Measurements from ENCODE around the gene ZNF668.

GRCh38 chr16:31043898-31044481 lies 30.1 kb downstream of the ZNF668 start:
- TF ChIP-seq CTCF (IDR thresholded peaks at IDR 0.05) (no peak), POLR2A (IDR thresholded peaks at IDR 0.05) (no peak)

Measured in testis (tissue), 2 donors.